RPMI7951 (cell line): ENCODE data around the gene LCA5L. TPM values are rescaled to one million over a fixed set of nuclear protein-coding genes. Genes with fewer than 3 reads are reported as not detected.
"Not testable (repeated sequence)": the region's sequence is repeated elsewhere in the genome, so short reads cannot be mapped to it uniquely, and the experiment has no call there.

Source experiments
- DNase-seq: peaks from one replicate; pipeline ENCODE4 v3.0.0-alpha.2; 2012; ENCODE audit warnings: low read depth
- total RNA-seq: library from RNA; depleted of rRNA; stranded (reverse); fragments of >200 nt; shearing (Covaris generic); gene quantifications from 2 replicates; pipeline ENCODE4 v1.2.3, GENCODE V29; 2014

The LCA5L gene
- total RNA-seq, 1 experiment from 2014 or later: 0.96 TPM

GRCh38 chr21:39388038-39388810, 57.4 kb downstream of the LCA5L start:
- peak; percentile 75 for DNase-seq

GRCh38 chr21:39387461-39388037, 58.0 kb downstream of the LCA5L start:
- peak; percentile 80 for DNase-seq

DNA sequence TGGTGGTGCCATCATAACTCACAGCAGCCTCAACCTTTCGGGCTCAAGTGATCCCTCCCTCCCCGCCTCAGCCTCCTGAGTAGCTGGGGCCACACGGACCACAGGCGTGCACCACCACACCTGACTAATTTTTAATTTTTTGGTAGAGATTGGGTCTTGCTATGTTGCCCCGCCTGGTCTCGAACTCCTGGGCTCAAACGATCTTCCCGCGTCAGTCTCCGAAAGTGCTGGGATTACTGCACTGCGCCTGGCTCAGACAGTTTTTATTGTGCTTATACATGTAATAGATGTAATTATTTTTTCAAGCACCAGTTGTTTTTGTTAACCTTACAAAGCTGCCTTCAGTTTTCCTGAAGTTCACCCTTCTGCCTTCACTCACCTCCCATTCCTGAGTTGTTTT, 58.7 kb downstream of the LCA5L start:
- no peak for DNase-seq

GRCh38 chr21:39386194-39386593, 59.4 kb downstream of the LCA5L start:
- DNase-seq: peak; percentile 64

GRCh38 chr21:39385299-39386145, 60.1 kb downstream of the LCA5L start:
- peak; percentile 73 for DNase-seq

DNA sequence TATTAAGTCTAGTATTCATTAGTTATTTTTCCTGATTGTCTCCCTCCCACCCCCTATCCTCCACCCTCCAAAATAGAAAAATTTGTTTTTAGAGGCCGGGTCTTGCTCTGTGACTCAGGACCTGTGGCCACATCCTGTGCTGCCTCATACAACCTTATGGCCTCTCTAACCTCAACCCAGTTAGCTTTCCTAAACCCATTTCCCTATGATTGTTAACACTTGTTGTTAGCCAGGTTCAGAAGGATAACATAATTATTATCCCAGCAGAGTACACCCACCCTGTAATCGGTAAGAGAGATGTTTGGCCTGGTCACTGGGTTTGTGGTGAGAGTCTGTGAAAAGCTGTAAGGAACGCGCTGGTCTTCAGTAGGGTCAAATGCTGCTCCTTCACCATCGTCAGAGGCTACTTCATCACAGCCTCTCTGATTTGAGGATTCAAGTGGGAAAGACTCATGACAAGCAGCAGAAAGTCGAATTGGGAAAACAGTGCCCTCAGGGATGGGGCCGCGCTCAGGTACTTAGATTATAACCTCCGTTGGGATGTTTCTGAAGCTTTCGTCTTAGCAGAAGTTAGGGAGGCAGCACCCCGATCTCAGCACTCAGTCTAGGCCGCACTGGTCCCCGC, 60.8 kb downstream of the LCA5L start:
- peak; percentile 43 for DNase-seq

DNA sequence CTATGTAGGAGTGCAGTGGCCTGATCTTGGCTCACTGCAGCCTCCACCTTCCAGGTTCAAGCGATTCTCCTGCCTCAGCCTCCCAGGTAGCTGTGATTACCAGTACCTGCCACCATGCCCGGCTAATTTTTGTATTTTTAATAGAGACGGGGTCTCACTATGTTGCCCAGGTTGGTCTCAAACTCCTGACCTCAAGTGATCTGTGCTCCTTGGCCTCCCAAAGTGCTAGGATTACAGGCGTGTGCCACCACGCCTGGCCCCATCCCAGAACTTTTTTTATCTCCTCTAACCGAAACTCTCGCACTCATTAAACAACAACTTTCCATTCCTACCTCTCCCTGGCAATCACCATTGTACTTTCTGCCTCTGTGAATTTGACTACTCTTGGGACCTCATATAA, 63.5 kb downstream of the LCA5L start:
- not testable (repeated sequence) for DNase-seq

DNA sequence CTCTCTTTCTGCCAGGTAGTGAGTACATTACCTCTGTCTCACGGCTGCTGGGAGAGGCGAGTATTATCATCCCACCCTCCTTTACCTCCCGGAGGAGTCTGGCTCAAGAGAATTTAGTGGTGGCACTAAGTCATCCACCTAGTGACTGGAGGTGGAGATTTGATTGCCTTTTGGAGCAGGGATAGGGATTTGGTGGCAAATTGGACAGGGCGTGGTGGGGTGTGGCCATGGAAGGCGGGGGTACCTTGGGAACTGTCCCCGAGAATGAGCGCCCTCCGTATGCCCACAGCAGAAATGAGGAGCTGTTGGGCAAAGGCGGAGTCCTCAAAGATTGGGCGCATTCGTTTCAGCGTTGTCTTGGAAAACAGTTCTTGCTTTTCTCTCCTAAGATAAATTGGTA, 64.6 kb downstream of the LCA5L start:
- peak; percentile 12 for DNase-seq

DNA sequence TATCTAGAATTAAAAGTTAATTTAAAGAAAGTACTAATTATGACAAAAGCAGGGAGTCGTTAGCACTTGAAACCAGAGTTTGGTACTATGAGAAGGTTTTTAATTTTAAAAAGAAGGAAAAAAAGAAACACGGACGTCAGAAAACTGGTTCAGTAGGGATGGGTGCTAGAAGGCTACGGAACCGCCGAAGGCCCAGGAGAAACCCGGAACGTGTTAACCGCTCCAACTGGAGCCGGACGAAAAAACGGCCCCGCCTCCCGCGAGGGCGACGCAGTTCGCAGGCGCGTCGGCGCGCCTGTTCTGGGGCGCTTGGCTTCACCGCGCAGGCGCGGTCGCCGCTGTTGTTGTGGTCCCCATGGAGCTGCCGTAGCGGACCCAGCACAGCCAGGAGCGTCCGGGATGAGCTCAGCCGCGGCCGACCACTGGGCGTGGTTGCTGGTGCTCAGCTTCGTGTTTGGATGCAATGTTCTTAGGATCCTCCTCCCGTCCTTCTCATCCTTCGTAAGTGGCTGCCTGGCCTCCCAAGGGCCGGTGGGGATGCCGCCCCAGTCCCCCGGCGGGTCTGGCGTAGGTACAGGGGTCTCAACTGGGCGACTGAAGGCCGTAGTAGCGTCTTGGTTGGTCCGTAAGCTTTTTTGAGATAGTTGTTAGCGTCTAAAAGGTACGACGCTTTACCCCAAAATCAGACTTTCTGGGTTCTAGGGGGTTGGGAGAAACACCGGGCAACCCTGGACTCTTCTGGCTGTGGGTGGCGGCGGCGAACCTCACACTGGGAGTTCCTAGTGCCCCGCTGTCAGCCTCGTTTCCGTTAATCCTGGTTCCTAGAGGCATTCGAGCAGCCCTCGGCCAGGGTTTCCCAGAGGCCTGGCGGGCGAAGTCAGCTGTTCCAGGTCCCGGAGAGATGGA, 65.3 kb downstream of the LCA5L start:
- DNase-seq: peak; percentile 95

DNA sequence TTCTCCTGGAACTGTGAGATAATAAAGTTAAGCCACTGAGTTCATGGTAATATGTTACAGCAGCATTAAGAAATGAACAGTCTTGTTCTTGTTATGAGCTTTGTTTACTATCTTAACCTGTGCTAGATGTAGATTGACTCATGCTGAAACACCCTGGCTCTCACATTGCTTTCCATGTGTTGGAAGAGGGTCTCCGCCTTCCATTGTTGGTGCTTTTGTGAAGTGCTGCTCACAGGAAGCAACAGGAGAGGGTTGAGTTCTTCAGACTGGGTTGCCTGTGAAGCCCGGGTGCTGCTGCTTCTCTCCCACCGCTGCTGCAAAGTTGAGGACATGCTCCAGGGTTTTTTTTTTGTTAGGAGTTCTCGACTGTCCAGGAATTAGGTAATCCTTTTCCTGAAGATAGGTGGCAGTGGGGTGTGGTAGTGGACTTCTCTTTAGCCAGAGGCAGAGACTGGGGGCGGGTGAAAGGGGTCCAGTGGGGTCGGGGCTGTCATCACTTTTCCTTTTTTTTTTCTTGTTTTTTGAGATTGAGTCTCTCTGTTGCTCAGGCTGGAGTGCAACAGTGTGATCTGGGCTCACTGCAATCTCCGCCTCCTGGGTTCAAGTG, 68.0 kb downstream of the LCA5L start:
- no peak for DNase-seq

DNA sequence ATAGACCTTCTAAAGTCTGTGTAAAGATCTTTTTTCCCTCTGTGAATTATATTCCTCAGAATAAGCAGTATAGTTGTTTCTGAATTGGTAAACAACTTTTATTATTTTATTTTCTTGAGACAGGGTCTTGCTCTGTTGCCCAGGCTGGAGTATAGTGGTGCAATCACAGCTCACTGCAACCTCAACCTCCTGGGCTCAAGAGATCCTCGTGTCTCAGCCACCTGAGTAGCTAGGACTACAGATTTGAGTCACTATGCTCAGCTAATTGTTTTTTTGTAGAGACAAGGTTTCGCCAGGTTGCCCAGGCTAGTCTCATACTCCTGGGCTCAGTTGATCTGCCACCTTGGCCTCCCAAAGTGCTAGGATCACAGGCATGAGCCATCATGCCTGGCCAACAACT, 70.1 kb downstream of the LCA5L start:
- DNase-seq: no peak

DNA sequence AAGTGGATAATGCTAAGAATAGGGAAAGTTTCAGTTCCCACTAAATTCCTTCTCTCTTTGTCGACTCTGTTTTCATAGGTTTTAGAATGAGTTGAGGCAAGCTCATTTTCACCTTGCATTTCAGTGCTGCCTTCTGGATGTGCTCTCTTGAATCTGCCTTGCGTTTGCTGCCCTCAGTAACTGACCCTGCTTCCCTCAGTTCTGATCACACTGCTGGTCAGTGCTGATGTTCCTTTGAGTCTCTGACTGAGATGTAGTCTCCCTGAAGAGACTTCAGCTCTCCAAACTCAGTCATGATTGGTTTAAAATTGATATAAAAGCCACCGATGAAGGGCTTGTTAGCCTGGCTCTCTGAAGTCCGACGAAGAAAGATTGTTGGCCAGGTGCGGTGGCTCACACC, 71.5 kb downstream of the LCA5L start:
- no peak for DNase-seq

- peak; percentile 56 for DNase-seq
Observed at GRCh38 chr21:39373634-39374033, 71.9 kb downstream of the LCA5L start.

DNA sequence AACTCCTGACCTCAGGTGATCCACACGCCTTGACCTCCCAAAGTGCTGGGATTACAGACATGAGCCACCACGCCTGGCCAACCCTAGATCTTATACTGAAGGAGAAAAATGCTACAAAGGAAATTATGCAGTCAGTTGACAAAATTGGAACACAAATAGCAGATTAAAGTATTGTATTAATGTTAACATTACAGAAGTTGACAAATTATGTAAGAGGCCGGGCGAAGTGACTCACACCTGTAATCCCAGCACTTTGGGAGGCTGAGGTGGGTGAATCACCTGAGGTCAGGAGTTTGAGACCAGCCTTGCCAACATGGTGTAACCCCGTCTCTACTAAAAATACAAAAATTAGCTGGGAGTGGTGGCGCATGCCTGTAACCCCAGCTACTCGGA, 75.7 kb downstream of the LCA5L start:
- DNase-seq: not testable (repeated sequence)

GRCh38 chr21:39367783-39368182, 77.8 kb downstream of the LCA5L start:
- DNase-seq: no peak

DNA sequence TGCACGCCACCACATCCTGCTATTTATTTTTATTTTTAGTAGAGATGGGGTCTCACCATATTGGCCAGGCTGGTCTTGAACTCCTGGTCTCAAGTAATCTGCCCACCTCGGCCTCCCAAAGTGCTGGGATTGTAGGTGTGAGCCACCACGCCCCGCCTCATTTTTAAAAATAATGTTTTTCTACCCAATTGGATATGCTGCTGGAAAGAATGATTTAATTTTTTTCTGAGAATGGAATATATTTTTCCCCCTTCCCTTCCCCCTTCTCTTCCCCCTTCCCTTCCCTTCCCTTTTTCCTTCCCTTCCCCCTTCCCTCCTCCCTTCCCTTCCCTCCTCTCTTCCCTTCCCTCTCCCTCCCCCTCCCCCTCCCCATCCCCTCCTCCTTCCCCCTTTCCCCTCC, 79.0 kb downstream of the LCA5L start:
- DNase-seq: no peak

DNA sequence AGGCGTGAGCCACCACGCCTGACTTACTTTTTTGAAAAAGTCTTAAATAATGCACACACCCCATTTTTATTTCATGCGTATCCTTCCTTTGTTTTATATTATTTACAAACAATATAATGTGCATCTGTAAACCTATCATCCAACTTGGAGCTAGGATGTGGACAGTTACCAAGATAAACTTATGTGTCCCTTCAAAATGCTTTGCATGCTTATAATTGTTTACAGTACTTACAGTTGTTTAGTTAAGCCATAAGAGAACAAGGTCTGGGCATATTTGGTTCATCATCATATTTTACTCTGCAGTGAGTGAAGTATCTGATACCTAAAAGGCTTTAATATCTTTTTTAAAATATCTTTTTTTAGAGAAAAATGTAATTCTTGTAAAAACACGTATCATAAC, 80.6 kb downstream of the LCA5L start:
- DNase-seq: no peak

DNA sequence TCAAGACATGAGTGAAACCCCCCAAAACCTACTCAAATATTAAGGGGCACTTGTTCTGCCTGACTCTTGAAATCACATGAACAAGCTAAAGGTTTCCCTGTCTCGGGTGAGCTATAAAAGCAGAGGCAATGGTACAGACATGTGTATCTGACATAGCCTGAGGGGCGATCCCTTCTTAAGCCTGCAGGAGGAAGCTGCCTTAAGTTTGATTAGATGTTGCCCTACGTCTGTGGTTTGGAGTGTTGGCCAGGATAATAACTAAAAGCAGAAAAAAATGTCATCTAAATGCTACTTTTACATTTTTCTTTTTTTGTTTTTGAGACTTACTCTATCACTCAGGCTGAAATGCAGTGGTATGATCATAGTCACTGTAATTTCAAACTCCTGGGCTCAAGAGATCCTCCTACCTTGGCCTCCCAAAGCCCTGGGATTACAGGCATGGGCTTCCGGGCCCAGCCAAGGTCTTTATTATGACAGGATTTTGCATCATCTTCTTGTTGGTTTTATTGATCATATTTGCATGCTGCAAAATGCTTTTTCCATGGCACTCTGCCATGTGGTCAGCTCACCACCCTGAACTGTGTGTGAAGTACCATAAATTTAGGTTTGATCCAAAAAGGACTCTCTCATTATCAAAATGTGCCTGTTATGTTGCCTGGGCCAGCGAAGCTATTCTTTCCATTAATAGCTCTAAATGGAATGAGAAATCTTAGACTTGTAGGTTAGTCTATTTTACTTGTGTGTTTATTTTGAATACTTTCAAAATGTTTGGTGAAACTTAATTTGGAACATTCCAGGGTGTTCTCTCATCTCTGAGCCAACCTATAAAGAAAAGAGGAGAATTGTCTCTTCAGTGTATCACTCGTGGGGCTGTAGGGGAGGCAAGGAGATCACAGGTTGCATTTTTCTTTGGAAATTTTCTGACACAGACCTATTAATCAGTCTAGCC, 81.7 kb downstream of the LCA5L start:
- DNase-seq: no peak

DNA sequence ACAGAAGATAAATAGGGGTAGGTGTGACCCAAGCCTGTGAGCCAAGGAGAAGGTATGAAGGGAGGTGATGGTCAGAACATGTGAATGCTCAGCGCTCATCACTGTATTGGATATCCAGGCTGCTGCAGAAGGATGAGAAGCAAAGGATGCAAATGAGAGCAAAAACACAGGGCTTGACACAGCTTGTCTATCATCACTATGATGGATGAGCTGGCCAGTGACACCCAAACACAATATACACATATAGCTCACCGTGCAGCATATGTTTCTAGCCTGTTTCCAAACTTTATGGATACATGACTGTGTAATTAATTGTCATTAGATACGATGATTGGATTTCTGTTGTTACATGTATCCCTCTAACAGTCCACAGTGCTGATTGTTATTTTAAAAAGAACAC, 82.8 kb downstream of the LCA5L start:
- no peak for DNase-seq

DNA sequence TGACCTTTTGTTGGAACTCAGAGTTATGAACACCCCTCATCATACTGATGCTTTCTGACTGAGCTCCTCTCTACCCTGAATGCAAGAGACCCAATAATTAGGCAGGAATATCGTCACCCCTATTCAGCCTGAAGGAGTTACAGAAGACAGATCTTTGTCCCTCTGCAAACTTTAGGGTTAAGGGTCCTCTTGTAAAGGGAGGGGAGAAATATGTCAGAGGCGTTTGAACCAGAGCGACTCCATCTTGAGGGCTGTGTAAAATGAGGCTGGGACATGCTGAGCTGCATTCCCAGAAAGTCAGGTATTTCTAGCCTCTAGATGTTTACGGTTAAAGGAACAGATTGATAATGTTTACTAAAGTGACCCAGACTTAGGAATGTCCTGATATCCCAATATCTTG, 86.2 kb downstream of the LCA5L start:
- DNase-seq: no peak
